ENCODE results near the gene TRAF3IP1. TPM values are rescaled to one million over a fixed set of nuclear protein-coding genes. Genes with fewer than 3 reads are reported as not detected.
"Not testable (repeated sequence)": the region's sequence is repeated elsewhere in the genome, so short reads cannot be mapped to it uniquely, and the experiment has no call there.

TRAF3IP1 gene
- total and polyA plus RNA-seq, 11 donors: 3.8 to 20.3 (median 12.4) TPM

GRCh38 chr2:238334885-238335284 lies 14.6 kb downstream of the TRAF3IP1 start:
- TF ChIP-seq CTCF (IDR thresholded peaks at IDR 0.05) (no peak), POLR2A (IDR thresholded peaks at IDR 0.05) (no peak)
- Histone ChIP-seq H3K9me3 (no peaks in the 10 kb centered on the region), H3K4me1 (peaks cover 0 to 13% (median 0%) of the 10 kb centered on the region in 12 donors), H3K27me3 (no peaks in the 10 kb centered on the region), H3K4me3 (no peak overlapping the region), H3K27ac (no peak overlapping the region), H3K36me3 (peaks cover 0 to 53% (median 37%) of the 10 kb centered on the region in 9 donors)
- 82 to 90% (median 86%) methylated on average over 6 of the region's 6 CpGs for WGBS, 4 donors
- no peak for DNase-seq
- intact Hi-C loops (cut with DNase I): no loop called here
- no peak for ATAC-seq

- DNase-seq; H3K9me3 ChIP-seq; H3K4me3 ChIP-seq; ATAC-seq; H3K27me3 ChIP-seq; H3K27ac ChIP-seq; intact Hi-C loops (cut with DNase I): not testable (repeated sequence)
- Histone ChIP-seq H3K36me3 (peaks cover 0 to 46% (median 30%) of the 10 kb centered on the region in 9 donors), H3K4me1 (peaks cover 0 to 13% (median 0%) of the 10 kb centered on the region in 12 donors)
- WGBS, 4 donors: 95 to 98% (median 97%) methylated on average over 8 of the region's 8 CpGs
Measured at GRCh38 chr2:238335591-238335990, 15.3 kb downstream of the TRAF3IP1 start.

GRCh38 chr2:238336151-238336550 lies 15.8 kb downstream of the TRAF3IP1 start:
- Histone ChIP-seq H3K27me3 (no peaks in the 10 kb centered on the region), H3K4me1 (peaks cover 0 to 13% (median 0%) of the 10 kb centered on the region in 12 donors), H3K9me3 (no peaks in the 10 kb centered on the region), H3K27ac (no peak overlapping the region), H3K36me3 (peaks cover 0 to 43% (median 29%) of the 10 kb centered on the region in 9 donors), H3K4me3 (no peak overlapping the region)
- peak; percentile 82 to 93 (median 88) for ATAC-seq
- TF ChIP-seq POLR2A (IDR thresholded peaks at IDR 0.05) (no peak), CTCF (IDR thresholded peaks at IDR 0.05) (no peak)
- 42 to 78% (median 60%) methylated on average over 2 of the region's 2 CpGs for WGBS, 4 donors
- intact Hi-C loops (cut with DNase I): no loop called here
- DNase-seq: peak in 4 of 5 donors; percentile 61 to 87 (median 68)

- DNase-seq (no peak), ATAC-seq (no peak)
- TF ChIP-seq POLR2A (IDR thresholded peaks at IDR 0.05) (no peak), CTCF (IDR thresholded peaks at IDR 0.05) (no peak)
- no peak overlapping the region for H3K27ac ChIP-seq
- H3K4me1 ChIP-seq: peaks cover 0 to 13% (median 0%) of the 10 kb centered on the region in 12 donors
- peaks cover 0 to 43% (median 29%) of the 10 kb centered on the region in 9 donors for H3K36me3 ChIP-seq
- no peaks in the 10 kb centered on the region for H3K9me3 ChIP-seq
- H3K4me3 ChIP-seq: no peak overlapping the region
- H3K27me3 ChIP-seq: no peaks in the 10 kb centered on the region
- intact Hi-C loops (cut with DNase I): no loop called here
- 93 to 95% (median 94%) methylated on average over 5 of the region's 5 CpGs for WGBS, 4 donors
Measured at GRCh38 chr2:238336793-238337444, 16.6 kb downstream of the TRAF3IP1 start.
